GM21360 (cell line): Measurements from ENCODE around the gene CTNNA1.
"Not testable (repeated sequence)": the region's sequence is repeated elsewhere in the genome, so short reads cannot be mapped to it uniquely, and the experiment has no call there.

ENCODE experiments used
- ATAC-seq: cut with Tn5 transposase; IDR thresholded peaks from one replicate; pipeline ENCODE4 v1.9.1; 2021; ENCODE audit warnings: mild to moderate bottlenecking, moderate library complexity; ENCODE audit not compliant: unreplicated experiment

Gene CTNNA1

DNA sequence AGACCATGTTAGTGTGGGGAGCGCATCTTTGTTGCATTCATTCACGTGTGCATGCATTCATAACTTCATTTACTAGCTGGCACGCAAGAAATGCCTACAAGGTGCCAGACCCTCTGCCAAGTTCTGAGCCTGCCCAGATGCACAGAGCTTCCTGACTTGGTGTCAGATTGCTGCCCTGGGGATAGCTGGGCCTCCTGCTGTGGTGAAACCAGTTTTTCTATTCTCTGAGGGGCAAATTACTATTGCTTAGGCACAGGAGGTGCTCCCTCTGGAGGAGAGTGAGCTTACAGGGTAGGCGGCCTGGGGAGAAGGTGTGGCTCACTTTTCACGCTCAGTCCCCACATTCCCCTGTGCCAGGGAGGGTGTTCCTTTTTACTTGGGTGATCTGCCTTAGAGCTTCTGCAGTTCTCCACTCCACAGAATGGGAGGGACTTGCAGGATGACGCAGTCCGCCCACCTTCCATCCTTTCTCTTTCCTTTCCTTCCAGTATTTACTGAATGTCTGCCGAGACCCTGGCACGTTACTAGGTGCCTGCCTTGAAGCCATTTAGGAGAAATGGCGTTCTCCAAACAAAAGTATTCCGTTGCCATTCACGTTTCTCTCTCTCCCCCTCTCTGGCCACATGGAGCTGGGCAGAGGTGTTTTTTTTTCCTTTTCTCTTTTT lies 27.9 kb upstream of the CTNNA1 start:
- ATAC-seq, result no peak

GRCh38 chr5:138725818-138726416 lies 27.3 kb upstream of the CTNNA1 start:
- no peak for ATAC-seq

DNA sequence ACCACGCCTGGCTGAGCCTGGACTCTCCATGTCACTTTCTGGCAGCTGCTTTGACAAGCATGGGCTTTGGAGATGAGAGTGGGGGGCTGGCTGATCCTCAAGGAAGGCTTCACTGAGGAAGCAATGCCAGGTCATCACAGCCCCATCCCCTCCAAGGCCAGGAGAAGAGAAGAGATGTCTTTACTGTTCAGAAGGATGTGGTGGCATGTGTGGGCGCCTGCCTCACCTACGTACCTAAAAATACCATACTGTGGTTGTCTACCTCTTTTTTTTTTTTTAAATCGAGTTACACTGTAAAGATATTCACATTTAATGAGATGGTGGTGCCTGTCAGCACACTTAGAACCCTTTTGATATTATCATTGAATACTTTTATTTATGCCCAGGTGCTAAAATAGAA lies 26.4 kb upstream of the CTNNA1 start:
- ATAC-seq, result no peak

DNA sequence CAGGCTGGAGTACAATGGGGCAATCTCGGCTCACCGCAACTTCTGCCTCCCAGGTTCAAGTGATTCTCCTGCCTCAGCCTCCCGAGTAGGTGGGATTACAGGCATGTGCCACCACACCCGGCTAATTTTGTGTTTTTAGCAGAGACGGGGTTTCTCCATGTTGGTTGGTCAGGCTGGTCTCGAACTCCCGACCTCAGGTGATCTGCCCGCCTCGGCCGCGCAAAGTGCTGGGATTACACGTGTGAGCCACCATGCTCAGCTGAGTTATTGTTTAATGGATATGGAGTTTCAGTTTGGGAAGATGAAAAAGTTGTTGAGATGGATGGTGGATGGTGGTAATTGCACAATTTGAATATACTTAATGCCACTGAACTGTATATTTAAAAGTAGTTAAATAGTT lies 22.7 kb upstream of the CTNNA1 start:
- ATAC-seq, result not testable (repeated sequence)

DNA sequence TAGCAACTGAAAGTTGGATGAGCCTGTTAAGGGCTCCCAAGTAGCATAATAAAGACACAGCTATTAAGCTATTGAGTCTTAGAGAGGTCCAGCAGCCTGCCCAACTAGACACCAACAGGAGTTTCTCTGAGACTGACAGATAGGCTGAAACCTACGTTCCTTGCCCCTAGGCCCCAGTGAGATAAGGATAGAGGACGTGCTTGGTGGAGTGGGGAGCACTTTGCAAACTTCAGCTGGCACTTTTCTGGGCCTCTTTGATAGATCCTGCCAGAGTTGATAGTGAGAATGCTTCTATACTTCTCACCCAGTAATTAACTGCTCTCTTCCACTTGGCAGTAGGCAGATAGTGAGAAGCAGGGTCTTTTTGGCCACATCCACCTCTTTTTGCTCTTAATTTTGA lies 20.8 kb upstream of the CTNNA1 start:
- no peak for ATAC-seq

GRCh38 chr5:138732933-138733332 lies 20.3 kb upstream of the CTNNA1 start:
- no peak for ATAC-seq

GRCh38 chr5:138733509-138733908 lies 19.7 kb upstream of the CTNNA1 start:
- ATAC-seq, result no peak

- ATAC-seq, result no peak
Observed at GRCh38 chr5:138736293-138736692, 16.9 kb upstream of the CTNNA1 start.

DNA sequence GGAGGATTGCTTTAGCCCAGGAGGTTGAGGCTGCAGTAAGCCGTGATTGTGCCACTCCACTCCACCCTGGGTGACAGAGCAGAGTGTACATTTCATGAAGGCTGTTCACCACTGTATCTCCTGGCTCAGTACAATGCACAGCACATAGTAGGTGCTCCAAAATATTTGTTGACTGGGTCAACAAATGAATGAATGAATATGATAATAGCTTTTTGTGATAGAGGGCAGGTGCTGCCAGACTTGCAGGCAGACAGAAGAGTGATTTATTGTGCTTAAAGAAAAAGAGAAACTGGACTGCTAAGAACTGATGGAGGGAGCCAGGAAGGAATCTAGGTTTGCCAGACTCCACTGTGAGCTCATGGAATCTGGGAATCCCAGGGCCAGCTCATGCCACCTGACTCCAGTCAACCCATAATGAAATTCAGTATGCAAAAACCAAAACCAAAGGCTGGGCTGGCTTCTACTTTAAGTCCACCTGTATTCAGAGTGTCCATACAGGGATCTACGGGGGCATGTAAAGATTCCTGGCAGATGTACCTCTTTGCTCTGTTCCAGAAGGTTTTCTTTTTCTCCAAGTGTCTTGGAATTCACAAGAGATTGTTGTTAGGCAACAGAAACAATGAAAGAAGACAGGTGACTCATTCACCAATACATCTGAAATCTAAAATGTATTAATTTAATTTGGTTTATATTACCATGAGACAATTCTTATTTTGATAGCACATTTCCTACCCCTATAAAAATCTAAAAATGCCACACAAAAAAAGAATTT lies 15.5 kb upstream of the CTNNA1 start:
- ATAC-seq, result no peak

DNA sequence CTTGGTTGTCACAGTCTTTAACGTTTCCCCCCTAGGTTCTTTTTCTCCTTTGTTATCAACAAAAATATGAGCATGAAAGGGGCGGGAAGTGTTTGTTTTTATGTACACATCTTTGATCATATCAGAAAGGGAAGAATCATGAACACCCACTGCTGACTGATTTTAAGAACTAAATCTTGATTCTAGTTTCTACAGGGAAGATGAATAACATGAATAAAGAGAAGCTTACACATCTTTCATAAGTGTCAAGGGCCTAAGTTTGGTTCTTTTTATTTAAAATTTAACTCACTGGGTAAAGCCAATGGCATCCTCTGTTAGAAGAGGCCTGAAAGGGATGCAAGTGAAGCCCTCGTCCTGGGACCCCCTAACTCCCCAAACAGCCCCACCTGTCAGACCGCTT lies 14.8 kb upstream of the CTNNA1 start:
- no peak for ATAC-seq

DNA sequence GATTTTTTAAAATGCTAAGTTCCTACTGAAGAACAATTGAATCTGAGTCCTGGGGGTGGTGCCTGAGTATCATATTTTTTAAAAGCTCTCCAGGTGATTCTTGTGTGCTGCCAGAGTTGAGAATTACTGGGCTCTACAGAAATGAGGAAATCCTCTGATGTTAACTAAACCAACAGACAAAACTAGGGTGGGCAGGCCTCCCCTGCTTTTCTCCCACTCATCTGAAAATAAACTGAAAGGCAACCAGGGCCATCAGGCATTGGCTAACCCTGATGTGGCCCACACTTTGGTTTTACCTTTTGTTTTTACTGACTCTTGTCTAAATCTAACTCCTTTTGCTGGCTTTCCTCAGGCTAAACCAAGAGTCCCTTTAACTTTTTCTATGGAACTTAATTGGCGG lies 13.3 kb upstream of the CTNNA1 start:
- no peak for ATAC-seq

GRCh38 chr5:138743484-138743883 lies 9.7 kb upstream of the CTNNA1 start:
- ATAC-seq, result no peak

DNA sequence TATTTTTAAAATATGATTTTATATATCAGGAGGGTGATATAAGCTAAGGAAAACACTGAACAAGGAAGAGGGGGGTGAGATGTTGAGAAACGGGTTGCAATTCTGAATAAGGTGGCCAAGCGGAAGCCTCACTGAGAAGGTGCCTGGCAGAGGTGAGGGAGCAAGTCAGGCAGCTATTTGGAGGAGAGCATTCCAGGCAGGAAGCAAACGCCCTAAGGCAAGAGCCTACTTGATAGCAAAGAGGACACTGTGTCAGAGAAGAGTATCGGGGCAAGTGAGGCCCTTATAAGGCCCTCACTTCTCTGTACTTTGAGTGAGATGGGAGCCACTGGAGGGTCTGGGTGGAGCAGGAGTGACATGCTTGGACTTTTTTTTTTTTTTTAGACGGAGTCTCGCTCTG lies 8.0 kb upstream of the CTNNA1 start:
- ATAC-seq, result no peak

DNA sequence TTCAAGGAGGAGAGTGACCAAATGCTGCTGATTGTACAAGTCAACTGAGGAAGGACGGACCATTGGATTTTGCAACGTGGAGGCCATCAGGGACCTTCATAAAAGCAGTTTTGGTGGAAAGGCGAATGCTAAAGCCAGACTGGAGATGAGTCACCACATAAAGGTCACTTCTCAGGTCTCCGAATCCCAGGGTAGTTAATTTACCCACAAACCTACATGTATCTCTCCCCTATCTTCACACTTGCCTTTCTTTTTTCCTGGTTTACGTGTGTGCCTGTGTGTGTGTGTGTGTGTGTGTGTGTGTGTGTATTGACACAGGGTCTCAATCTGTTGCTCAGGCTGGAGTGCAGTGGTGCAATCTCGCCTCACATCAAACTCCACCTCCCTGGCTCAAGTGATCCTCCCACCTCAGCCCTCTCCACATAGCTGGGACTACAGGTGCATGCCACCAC lies 4.6 kb upstream of the CTNNA1 start:
- ATAC-seq, result no peak

GRCh38 chr5:138751344-138751743 lies 1.9 kb upstream of the CTNNA1 start:
- not testable (repeated sequence) for ATAC-seq

DNA sequence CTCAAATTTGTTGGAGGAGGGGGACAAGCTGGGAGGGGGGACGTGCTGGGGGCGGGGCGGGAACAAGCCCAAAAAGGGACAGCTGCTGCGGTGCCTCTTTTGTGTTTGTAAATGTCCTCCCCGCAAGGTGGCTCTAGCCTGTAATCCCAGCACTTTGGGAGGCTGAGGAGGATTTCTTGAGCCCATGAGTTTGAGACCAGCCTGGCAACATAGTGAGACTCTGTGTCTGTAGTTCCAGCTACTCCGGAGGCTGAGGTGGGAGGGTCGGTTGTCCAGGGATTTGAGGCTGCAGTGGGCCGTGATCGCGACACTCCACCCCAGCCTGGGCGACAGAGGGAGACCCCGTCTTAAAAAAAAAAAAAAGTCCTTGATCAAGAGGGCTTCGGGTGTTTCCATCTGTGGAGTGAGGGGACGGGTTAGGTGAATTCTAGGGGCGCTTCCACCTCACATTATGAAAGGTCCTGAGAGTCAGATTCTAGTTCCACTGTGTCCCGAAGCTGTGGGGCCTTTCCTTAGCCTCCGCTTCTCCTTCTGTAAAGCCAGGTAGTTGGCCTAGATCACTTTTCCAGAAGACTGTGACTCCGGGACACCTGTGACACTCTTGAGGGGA lies 779 bp upstream of the CTNNA1 start:
- ATAC-seq, result no peak

- ATAC-seq, result no peak
Observed at GRCh38 chr5:138753794-138754698, 821 bp downstream of the CTNNA1 start.

GRCh38 chr5:138754699-138755057 lies 1.5 kb downstream of the CTNNA1 start:
- ATAC-seq, result no peak

- ATAC-seq, result peak; percentile 44
Observed at GRCh38 chr5:138755084-138755748, 2.0 kb downstream of the CTNNA1 start.
